ENCODE results near the gene OR10V1.

DNA sequence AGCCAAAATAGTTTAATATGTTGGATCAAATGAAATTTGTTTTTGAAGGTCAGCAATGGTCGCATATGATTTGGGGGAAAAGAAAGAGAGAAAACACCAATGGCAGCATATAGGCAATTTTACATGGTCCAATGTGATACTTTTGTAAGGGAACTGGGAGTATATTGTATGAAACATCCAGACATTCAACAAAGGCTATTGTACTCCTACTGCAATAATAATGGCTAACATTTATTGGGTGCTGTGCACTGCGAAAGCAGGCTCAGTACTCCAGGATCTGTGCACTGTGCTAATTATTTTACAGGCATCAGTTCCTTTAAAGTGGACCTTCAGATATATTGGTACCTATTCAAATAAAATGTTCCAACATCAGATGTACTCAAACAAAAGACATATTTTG is 5.9 kb upstream of the OR10V1 start:
- TF ChIP-seq, protein P1, sequence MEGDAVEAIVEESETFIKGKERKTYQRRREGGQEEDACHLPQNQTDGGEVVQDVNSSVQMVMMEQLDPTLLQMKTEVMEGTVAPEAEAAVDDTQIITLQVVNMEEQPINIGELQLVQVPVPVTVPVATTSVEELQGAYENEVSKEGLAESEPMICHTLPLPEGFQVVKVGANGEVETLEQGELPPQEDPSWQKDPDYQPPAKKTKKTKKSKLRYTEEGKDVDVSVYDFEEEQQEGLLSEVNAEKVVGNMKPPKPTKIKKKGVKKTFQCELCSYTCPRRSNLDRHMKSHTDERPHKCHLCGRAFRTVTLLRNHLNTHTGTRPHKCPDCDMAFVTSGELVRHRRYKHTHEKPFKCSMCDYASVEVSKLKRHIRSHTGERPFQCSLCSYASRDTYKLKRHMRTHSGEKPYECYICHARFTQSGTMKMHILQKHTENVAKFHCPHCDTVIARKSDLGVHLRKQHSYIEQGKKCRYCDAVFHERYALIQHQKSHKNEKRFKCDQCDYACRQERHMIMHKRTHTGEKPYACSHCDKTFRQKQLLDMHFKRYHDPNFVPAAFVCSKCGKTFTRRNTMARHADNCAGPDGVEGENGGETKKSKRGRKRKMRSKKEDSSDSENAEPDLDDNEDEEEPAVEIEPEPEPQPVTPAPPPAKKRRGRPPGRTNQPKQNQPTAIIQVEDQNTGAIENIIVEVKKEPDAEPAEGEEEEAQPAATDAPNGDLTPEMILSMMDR (IDR thresholded peaks at IDR 0.05): no peak
- TF ChIP-seq POLR2A (IDR thresholded peaks at IDR 0.05): no peak

Data from testis (tissue), 2 donors.